CD14-positive monocyte (primary cell): Measurements from ENCODE around the gene CALD1. TPM values are rescaled to one million over a fixed set of nuclear protein-coding genes. Genes with fewer than 3 reads are reported as not detected.

Experiments used
- DNase-seq, 3 donors: peaks; one replicate each; pipeline ENCODE4 v3.0.0-alpha.2; 2011 to 2022
- H2AFZ ChIP-seq: 2 replicates; pipeline ENCODE4 v1.6.0; 2012; ENCODE audit warnings: mild to moderate bottlenecking, low read depth, low read length, inconsistent platforms; ENCODE audit not compliant: insufficient read depth, poor library complexity, severe bottlenecking
- H3K27ac ChIP-seq, 2 donors: 1 replicate in 1 of 2; 2 replicates in 1 of 2; pipeline ENCODE4 v1.5.1; 2012 to 2013; ENCODE audit warnings: low read length in 2 of 2, control low read depth in 1 of 2, inconsistent platforms in 1 of 2, low read depth in 1 of 2, mild to moderate bottlenecking in 1 of 2
- H3K27me3 ChIP-seq, 2 donors: one replicate each; pipeline versions ENCODE4 v1.6.0 to v1.6.1; 2011 to 2013; ENCODE audit warnings: low read length in 2 of 2; ENCODE audit not compliant: control insufficient read depth in 2 of 2, insufficient read depth in 2 of 2
- H3K36me3 ChIP-seq, 2 donors: replicated peaks in 1 of 2; 1 replicate in 1 of 2; 2 replicates in 1 of 2; pipeline versions ENCODE4 v1.5.1 to v1.6.1; 2012 to 2013; ENCODE audit warnings: low read length in 2 of 2, control low read depth in 1 of 2, inconsistent platforms in 1 of 2, mild to moderate bottlenecking in 1 of 2; ENCODE audit not compliant: insufficient read depth in 2 of 2, control insufficient read depth in 1 of 2
- H3K4me1 ChIP-seq, 2 donors: 1 replicate in 1 of 2; 2 replicates in 1 of 2; pipeline versions ENCODE4 v1.5.1 to v1.6.1; 2012 to 2013; ENCODE audit warnings: low read length in 2 of 2, control low read depth in 1 of 2, inconsistent platforms in 1 of 2, mild to moderate bottlenecking in 1 of 2, moderate library complexity in 1 of 2; ENCODE audit not compliant: insufficient read depth in 2 of 2, control insufficient read depth in 1 of 2
- H3K4me2 ChIP-seq: replicated peaks from 2 replicates; pipeline ENCODE3; 2012; ENCODE audit warnings: low read length, moderate library complexity, mild to moderate bottlenecking; ENCODE audit not compliant: poor library complexity, severe bottlenecking; ENCODE audit errors: extremely low read depth
- H3K4me3 ChIP-seq, 3 experiments: fragments of 200-600 bp in 1 of 3; sonication (generic) in 1 of 3; replicated peaks in 1 of 3; 1 replicate in 2 of 3; 2 replicates in 1 of 3; pipeline ENCODE4 v1.5.1; 2011 to 2013; ENCODE audit warnings: low read length in 3 of 3, mild to moderate bottlenecking in 3 of 3, control low read depth in 2 of 3, low read depth in 2 of 3, inconsistent platforms in 1 of 3, moderate library complexity in 1 of 3
- H3K79me2 ChIP-seq: 2 replicates; pipeline ENCODE4 v1.6.0; 2012; ENCODE audit warnings: mild to moderate bottlenecking, control low read depth, inconsistent platforms, low read length, moderate library complexity; ENCODE audit not compliant: insufficient read depth
- H3K9ac ChIP-seq: 2 replicates; pipeline ENCODE4 v1.6.0; 2017; ENCODE audit warnings: low read length, mild to moderate bottlenecking; ENCODE audit not compliant: insufficient read depth, poor library complexity, severe bottlenecking
- H3K9me3 ChIP-seq, 2 donors: replicated peaks in 1 of 2; 1 replicate in 1 of 2; 2 replicates in 1 of 2; pipeline versions ENCODE4 v1.5.1 to v1.6.1; 2012 to 2013; ENCODE audit warnings: low read length in 2 of 2, control low read depth in 1 of 2; ENCODE audit not compliant: control insufficient read depth in 1 of 2, insufficient read depth in 1 of 2
- H4K20me1 ChIP-seq: 2 replicates; pipeline ENCODE4 v1.6.0; 2012; ENCODE audit warnings: mild to moderate bottlenecking, low read length, control low read depth, moderate library complexity; ENCODE audit not compliant: insufficient read depth
- H3K27ac Mint-ChIP-seq, 7 donors: one replicate each; pipeline ENCODE4 v1.8.0; 2020; ENCODE audit warnings: mild to moderate bottlenecking in 7 of 7, mixed read lengths in 7 of 7, moderate library complexity in 6 of 7, inconsistent platforms in 2 of 7
- H3K27me3 Mint-ChIP-seq, 3 donors: one replicate each; pipeline ENCODE4 v1.8.0; 2021 to 2022; ENCODE audit warnings: low read depth in 3 of 3, mild to moderate bottlenecking in 3 of 3, mixed read lengths in 3 of 3, moderate library complexity in 3 of 3, inconsistent platforms in 1 of 3
- H3K36me3 Mint-ChIP-seq, 2 donors: one replicate each; pipeline ENCODE4 v1.8.0; 2020; ENCODE audit warnings: mixed read lengths in 2 of 2, inconsistent platforms in 1 of 2, mild to moderate bottlenecking in 1 of 2
- H3K4me1 Mint-ChIP-seq: one replicate; pipeline ENCODE4 v1.8.0; 2020; ENCODE audit warnings: mild to moderate bottlenecking, mixed read lengths
- H3K4me3 Mint-ChIP-seq, 2 donors: one replicate each; pipeline ENCODE4 v1.8.0; 2020; ENCODE audit warnings: mild to moderate bottlenecking in 2 of 2, mixed read lengths in 2 of 2, moderate library complexity in 1 of 2
- H3K9me3 Mint-ChIP-seq, 7 donors: one replicate each; pipeline ENCODE4 v1.8.0; 2020 to 2022; ENCODE audit warnings: mixed read lengths in 7 of 7, mild to moderate bottlenecking in 6 of 7, moderate library complexity in 6 of 7, inconsistent platforms in 2 of 7
- CTCF ChIP-seq: fragments of 200-600 bp; IDR thresholded peaks from one replicate; pipeline ENCODE4 v1.8.0; 2022; ENCODE audit warnings: antibody characterized with exemption, mild to moderate bottlenecking
- WGBS: methylation state at CpG from one replicate; pipeline ENCODE4 v1.1.5; 2013; ENCODE audit warnings: missing lambda C conversion rate; ENCODE audit not compliant: insufficient coverage; 5-methylcytosine and 5-hydroxymethylcytosine counted together
- intact Hi-C, 2 donors: fragments of 100-400 bp; cut with micrococcal nuclease; formaldehyde crosslinking; loops; one replicate each; pipeline versions ENCODE4 v1.15.0 to v1.15.1; 2023
- polyA plus RNA-seq, 3 donors: library from polyadenylated mRNA; depleted of rRNA in 1 of 3; unstranded in 2 of 3; stranded (reverse) in 1 of 3; fragments of 300-500 nt in 2 of 3; fragments of >200 nt in 1 of 3; fragmentation: Illumina TruSeq in 2 of 3; gene quantifications; 1 replicate in 2 of 3; 2 replicates in 1 of 3; pipeline ENCODE4 v1.2.3, GENCODE V29; 2012 to 2021

CALD1 gene
- polyA plus RNA-seq, 3 donors: 0.18 TPM; not detected in 2

GRCh38 chr7:134730411-134730829 lies 49.0 kb upstream of the CALD1 start:
- 45% methylated on average over 1 of the region's 1 CpG for WGBS
- Mint-ChIP-seq H3K4me1 (no peaks in the 10 kb centered on the region), H3K36me3 (no peaks in the 10 kb centered on the region), H3K9me3 (peaks cover 0 to 4% (median 0%) of the 10 kb centered on the region in 7 donors), H3K4me3 (no peak overlapping the region), H3K27ac (no peak overlapping the region), H3K27me3 (peaks cover 0 to 4% (median 4%) of the 10 kb centered on the region in 3 donors)
- Histone ChIP-seq H2AFZ (no peak overlapping the region), H3K79me2 (no peaks in the 10 kb centered on the region), H3K4me2 (no peak overlapping the region), H3K36me3 (no peaks in the 10 kb centered on the region), H3K27me3 (no peaks in the 10 kb centered on the region), H4K20me1 (no peaks in the 10 kb centered on the region), H3K27ac (no peak overlapping the region), H3K4me1 (no peaks in the 10 kb centered on the region), H3K9ac (no peak overlapping the region), H3K4me3 (no peak overlapping the region), H3K9me3 (no peaks in the 10 kb centered on the region)
- no peak for TF ChIP-seq CTCF
- intact Hi-C loops: no loop called here
- DNase-seq: no peak

GRCh38 chr7:134731616-134732015 lies 47.8 kb upstream of the CALD1 start:
- no peak for TF ChIP-seq CTCF
- intact Hi-C loops: no loop called here

More at GRCh38 chr7:134731616-134732015, 47.8 kb upstream of the CALD1 start:
- Histone ChIP-seq H3K4me1 (no peaks in the 10 kb centered on the region), H4K20me1 (no peaks in the 10 kb centered on the region), H3K9ac (no peak overlapping the region), H3K4me3 (no peak overlapping the region), H2AFZ (no peak overlapping the region), H3K27me3 (no peaks in the 10 kb centered on the region), H3K36me3 (no peaks in the 10 kb centered on the region), H3K4me2 (no peak overlapping the region), H3K27ac (no peak overlapping the region), H3K79me2 (no peaks in the 10 kb centered on the region), H3K9me3 (no peaks in the 10 kb centered on the region)
- WGBS: no CpG with 5 or more reads among the region's 1 CpG
- Mint-ChIP-seq H3K27ac (no peak overlapping the region), H3K9me3 (peaks cover 0 to 3% (median 0%) of the 10 kb centered on the region in 7 donors), H3K36me3 (no peaks in the 10 kb centered on the region), H3K4me1 (no peaks in the 10 kb centered on the region), H3K4me3 (no peak overlapping the region), H3K27me3 (peaks cover 0 to 5% (median 4%) of the 10 kb centered on the region in 3 donors)
- no peak for DNase-seq
